Chondrocyte (in vitro differentiated cells): ENCODE measurements around the gene SPAG6. TPM values are rescaled to one million over a fixed set of nuclear protein-coding genes. Genes with fewer than 3 reads are reported as not detected.

ENCODE experiments used
- DNase-seq: peaks from one replicate; pipeline ENCODE4 v3.0.0; 2021; ENCODE audit warnings: mixed read lengths, low spot score
- H3K27ac Mint-ChIP-seq: one replicate; pipeline ENCODE4 v1.8.0; 2021; ENCODE audit warnings: mild to moderate bottlenecking, moderate library complexity, mixed read lengths; ENCODE audit not compliant: unreplicated experiment
- H3K27me3 Mint-ChIP-seq: 2 replicates; pipeline ENCODE4 v1.8.0; 2021; ENCODE audit warnings: low read depth, mixed read lengths
- H3K36me3 Mint-ChIP-seq: 2 replicates; pipeline ENCODE4 v1.8.0; 2021; ENCODE audit warnings: low read depth, mixed read lengths
- H3K4me1 Mint-ChIP-seq: 2 replicates; pipeline ENCODE4 v1.8.0; 2021; ENCODE audit warnings: low read depth, mild to moderate bottlenecking, mixed read lengths
- H3K4me3 Mint-ChIP-seq: one replicate; pipeline ENCODE4 v1.8.0; 2021; ENCODE audit warnings: mild to moderate bottlenecking, moderate library complexity, mixed read lengths; ENCODE audit not compliant: unreplicated experiment
- H3K9me3 Mint-ChIP-seq: 2 replicates; pipeline ENCODE4 v1.8.0; 2021; ENCODE audit warnings: low read depth, mixed read lengths
- CTCF ChIP-seq: fragments of 200-600 bp; sonication (generic); IDR thresholded peaks from 2 replicates; pipeline ENCODE4 v1.5.0; 2021; ENCODE audit warnings: antibody characterized with exemption, mild to moderate bottlenecking, moderate library complexity
- total RNA-seq: library from RNA; stranded (reverse); gene quantifications from 3 replicates; pipeline ENCODE4 v1.2.1, GENCODE V29; 2021

SPAG6 gene
- total RNA-seq, 1 donor from 2014 or later: not detected

GRCh38 chr10:22374489-22375126, 29.3 kb downstream of the SPAG6 start:
- peaks cover 4% of the 10 kb centered on the region for H3K4me1 Mint-ChIP-seq
- H3K36me3 Mint-ChIP-seq: no peaks in the 10 kb centered on the region
- DNase-seq: no peak
- no peaks in the 10 kb centered on the region for H3K27me3 Mint-ChIP-seq
- H3K4me3 Mint-ChIP-seq: no peak overlapping the region
- TF ChIP-seq CTCF: no peak
- no peak overlapping the region for H3K27ac Mint-ChIP-seq
- no peaks in the 10 kb centered on the region for H3K9me3 Mint-ChIP-seq

GRCh38 chr10:22379059-22379458, 33.8 kb downstream of the SPAG6 start:
- H3K27me3 Mint-ChIP-seq: no peaks in the 10 kb centered on the region
- no peak for DNase-seq
- no peaks in the 10 kb centered on the region for H3K36me3 Mint-ChIP-seq
- TF ChIP-seq CTCF: no peak
- no peaks in the 10 kb centered on the region for H3K9me3 Mint-ChIP-seq
- no peaks in the 10 kb centered on the region for H3K4me1 Mint-ChIP-seq
- H3K4me3 Mint-ChIP-seq: no peak overlapping the region
- no peak overlapping the region for H3K27ac Mint-ChIP-seq

GRCh38 chr10:22381262-22381661, 36.0 kb downstream of the SPAG6 start:
- TF ChIP-seq CTCF: no peak
- no peaks in the 10 kb centered on the region for H3K36me3 Mint-ChIP-seq
- no peaks in the 10 kb centered on the region for H3K9me3 Mint-ChIP-seq
- H3K4me1 Mint-ChIP-seq: no peaks in the 10 kb centered on the region
- no peaks in the 10 kb centered on the region for H3K27me3 Mint-ChIP-seq
- no peak overlapping the region for H3K4me3 Mint-ChIP-seq
- DNase-seq: no peak
- H3K27ac Mint-ChIP-seq: no peak overlapping the region

GRCh38 chr10:22386503-22386902, 41.2 kb downstream of the SPAG6 start:
- Mint-ChIP-seq H3K4me1 (no peaks in the 10 kb centered on the region), H3K4me3 (no peak overlapping the region), H3K27ac (no peak overlapping the region), H3K27me3 (no peaks in the 10 kb centered on the region), H3K36me3 (no peaks in the 10 kb centered on the region), H3K9me3 (no peaks in the 10 kb centered on the region)
- no peak for DNase-seq
- TF ChIP-seq CTCF: no peak

DNA sequence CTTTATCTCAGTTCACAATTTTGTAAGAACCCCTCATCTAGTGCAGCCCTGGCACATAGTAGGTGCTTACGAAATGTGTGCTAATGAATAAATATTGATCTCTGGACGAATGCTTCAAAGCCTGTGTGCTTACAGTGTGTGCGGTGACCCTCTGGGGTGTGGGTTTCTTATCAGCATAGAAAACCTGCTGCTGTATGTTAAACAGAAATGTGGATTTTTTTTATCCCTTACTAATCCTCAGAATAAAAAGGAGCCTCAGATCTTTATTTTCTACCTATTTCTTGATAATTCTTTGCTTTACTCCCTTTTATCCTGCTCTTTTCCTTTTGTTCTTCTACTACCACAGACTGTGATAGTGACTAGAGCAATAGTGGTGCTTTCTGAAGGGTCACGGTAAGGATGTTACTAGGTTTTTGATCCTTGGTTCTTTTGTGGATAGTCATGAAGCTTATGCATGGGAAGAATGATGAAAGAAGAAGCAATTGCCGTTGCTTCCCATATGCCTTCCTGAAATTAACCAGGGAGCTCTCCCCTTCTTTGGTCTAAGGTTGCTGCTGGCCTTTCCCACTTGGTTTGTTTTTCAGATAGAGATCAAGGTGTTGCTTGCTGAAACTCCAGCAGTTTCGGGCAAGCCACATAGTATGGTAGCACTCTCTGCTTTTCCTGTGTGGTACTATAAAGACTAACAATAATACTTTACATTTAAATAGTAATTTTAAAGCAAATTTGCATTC, 44.7 kb downstream of the SPAG6 start:
- H3K36me3 Mint-ChIP-seq: no peaks in the 10 kb centered on the region
- no peak for TF ChIP-seq CTCF
- no peaks in the 10 kb centered on the region for H3K27me3 Mint-ChIP-seq
- H3K4me1 Mint-ChIP-seq: peaks cover 3% of the 10 kb centered on the region
- H3K9me3 Mint-ChIP-seq: no peaks in the 10 kb centered on the region
- H3K27ac Mint-ChIP-seq: no peak overlapping the region
- H3K4me3 Mint-ChIP-seq: no peak overlapping the region
- DNase-seq: no peak
